Iris pigment epithelial cell (primary cell): ENCODE data around the gene SHF.
"Not testable (repeated sequence)": the region's sequence is repeated elsewhere in the genome, so short reads cannot be mapped to it uniquely, and the experiment has no call there.

ENCODE experiments used
- DNase-seq: peaks from one replicate; pipeline ENCODE4 v3.0.0-alpha.2; 2011; ENCODE audit warnings: low read depth

Gene SHF

DNA sequence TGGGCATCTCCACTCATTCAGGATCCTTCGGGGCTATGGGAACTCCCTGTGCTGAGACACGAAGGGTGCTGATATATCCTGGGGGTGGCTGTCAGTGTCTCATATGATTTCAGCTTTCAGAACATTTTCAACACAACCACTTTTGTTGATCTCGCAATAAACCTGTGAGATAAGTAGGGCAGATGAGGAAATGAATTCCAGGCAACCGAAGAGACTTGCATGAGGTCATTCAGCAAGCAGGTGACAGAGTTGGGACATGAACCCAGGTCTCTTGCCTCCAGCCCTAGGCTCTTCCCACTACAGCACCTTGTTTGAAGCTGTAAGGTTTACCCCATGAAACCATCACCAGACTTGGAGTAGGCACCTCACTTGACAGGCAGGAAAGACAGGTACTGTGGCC is 41.4 kb downstream of the SHF start:
- DNase-seq: peak; percentile 14

DNA sequence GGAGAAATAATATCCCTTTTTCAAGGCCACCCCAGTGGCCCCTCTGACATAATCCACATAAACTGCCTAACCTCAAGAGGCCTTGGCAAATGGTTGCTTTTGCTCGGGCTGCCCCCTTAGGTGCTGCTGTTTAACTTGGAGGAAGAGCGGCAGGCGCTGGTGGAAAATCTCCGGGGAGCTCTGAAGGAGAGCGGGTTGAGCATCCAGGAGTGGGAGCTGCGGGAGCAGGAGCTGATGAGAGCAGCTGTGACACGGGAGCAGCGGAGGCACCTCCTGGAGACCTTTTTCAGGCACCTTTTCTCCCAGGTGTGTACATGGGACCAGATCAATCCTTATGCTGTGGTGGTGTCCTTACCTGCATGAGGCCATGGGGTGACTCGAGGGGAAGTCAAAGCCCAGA is 43.0 kb downstream of the SHF start:
- DNase-seq: no peak

GRCh38 chr15:45143946-45144345 is 43.8 kb downstream of the SHF start:
- no peak for DNase-seq

DNA sequence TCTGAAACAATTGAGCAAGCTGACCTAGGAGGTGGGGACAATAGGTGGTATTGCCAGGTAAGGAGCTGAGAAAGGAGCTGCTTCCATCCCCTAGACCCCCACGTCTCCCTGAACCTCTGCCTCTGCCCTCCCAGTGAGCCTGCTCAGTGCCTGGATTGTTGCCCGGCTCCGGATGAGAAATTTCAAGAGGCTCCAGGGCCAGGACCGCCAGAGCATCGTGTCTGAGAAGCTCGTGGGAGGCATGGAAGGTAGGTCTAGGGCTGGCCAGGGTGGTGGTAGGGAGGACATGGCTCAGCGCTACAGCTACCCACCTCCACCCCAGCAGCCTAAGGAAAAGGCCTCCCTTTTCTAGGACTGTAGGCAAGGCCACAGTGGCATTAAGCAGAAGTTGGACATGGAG is 44.7 kb downstream of the SHF start:
- DNase-seq: no peak

DNA sequence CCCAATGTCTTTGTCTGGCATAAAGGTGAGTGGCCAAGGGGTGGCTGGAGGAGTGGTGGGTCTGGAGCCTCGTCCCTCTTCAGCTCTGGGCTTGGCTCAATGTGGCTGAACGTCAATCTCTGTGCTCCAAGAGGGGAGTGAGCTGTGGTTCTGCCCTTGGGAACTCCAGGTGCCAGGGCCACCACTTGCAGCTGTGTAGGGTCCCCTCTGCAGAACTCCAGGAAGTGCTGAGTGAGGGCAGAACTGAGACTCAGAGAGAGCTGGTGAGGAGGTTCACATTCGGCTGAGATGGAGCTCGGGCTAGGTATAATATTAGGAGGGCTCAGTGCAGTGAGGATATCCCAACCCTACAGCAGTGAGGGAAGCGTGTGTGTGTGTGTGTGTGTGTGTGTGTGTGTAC is 46.4 kb downstream of the SHF start:
- DNase-seq: no peak

GRCh38 chr15:45140557-45141250 is 47.1 kb downstream of the SHF start:
- DNase-seq: no peak

- DNase-seq: no peak
Measured at GRCh38 chr15:45139770-45140169, 48.0 kb downstream of the SHF start.

GRCh38 chr15:45138814-45139765 is 48.7 kb downstream of the SHF start:
- DNase-seq: no peak

- DNase-seq: no peak
Measured at GRCh38 chr15:45137703-45138102, 50.1 kb downstream of the SHF start.

- no peak for DNase-seq
Measured at GRCh38 chr15:45136378-45136764, 51.4 kb downstream of the SHF start.

DNA sequence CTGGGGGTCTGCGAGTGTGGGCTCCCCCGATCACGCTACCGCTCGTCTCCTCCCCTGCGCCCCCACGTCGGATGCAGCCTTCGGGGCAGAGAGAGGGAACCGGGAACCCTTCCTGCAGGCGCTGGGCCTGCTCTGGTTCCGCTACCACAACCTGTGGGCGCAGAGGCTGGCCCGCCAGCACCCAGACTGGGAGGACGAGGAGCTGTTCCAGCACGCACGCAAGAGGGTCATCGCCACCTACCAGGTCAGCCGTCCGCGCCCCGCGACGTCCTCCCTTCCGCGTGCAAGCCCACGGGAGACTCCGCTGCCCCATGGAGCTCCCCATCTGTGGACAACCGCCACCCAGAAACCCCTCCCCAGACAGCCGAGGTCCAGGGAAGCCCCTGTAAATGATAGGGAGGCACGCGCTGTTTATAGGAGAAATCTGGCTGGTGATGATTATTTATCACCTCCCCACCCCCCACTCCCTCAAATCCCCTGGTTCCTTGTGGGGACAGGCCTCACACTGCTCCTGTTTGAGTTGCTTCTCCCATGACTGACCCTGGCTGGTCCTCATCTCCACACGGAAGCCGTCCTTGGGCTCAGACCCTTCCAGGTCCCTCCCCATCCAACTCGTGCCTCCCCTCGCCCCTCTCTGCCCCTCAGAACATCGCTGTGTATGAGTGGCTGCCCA is 51.9 kb downstream of the SHF start:
- not testable (repeated sequence) for DNase-seq

- no peak for DNase-seq
Measured at GRCh38 chr15:45134682-45135604, 52.8 kb downstream of the SHF start.

GRCh38 chr15:45134046-45134445 is 53.7 kb downstream of the SHF start:
- no peak for DNase-seq

DNA sequence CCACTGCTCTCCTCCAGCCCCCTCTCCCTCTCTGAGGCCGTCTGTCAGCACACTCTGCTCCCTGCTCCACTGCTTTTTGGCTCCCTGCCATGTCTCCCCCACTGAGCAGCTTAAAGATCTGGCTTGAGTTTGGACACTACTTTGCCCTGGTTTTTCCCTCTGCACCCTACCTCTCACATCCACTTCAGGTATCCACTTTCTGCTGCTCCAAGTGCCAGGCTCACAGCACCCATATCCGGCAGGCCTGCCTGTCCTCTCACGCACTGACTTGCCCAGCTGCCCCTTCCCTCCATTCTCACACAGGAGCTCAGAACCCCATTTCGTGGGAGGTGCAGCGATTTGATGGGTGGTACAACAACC is 54.2 kb downstream of the SHF start:
- DNase-seq: no peak

DNA sequence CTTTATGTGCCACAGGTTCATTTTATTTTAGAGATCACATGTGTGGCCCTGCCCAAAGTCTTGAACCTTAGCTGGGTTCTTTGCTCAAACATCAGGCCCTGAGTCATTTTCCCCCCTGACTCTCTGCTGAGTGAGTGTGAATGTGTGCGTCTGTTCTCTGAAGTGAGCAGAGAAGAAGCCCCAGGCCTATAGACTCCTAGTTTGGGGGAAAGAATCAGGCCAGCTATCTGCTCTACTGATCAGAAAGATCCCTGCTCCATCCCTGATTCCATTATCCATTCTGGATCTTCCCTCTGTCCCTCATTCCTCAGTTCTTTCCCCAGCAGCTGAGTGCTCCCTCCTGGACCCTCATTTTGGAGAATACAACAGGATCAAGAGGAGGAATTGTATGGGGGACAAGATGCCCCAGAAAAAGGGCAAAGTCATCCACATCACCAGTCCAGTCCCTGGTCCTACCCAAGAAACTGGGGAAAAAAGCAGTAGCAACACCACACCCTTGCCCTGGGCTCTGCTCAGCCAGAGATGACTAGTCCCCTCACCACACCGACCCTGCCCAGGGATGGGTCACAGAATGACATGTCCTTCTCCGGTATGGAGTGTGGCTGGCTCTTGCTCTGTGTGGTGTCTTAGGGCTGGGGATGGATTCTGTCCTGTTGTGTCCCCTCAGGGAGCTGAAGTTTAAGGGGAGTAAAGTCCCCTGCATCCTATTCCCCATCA is 54.8 kb downstream of the SHF start:
- no peak for DNase-seq

DNA sequence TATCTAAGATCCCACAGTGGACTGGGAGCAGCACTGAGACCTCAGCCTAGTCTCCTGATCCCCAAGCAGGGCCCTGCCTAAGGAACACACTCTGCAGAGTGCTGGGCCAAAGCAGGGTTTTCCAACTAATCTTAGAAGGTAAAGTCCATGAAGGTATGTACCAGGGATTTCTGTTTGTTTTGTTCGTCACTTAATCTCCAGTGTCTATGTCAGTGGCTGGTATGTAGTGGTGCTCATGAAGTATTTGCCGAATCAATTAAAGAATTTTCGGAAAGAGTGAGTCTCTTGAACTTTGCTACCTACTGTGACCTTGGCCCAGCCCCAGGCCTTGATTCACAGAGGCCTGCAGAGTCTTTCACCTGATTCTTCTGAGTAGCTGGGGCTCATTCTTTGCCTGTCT is 56.3 kb downstream of the SHF start:
- DNase-seq: no peak

DNA sequence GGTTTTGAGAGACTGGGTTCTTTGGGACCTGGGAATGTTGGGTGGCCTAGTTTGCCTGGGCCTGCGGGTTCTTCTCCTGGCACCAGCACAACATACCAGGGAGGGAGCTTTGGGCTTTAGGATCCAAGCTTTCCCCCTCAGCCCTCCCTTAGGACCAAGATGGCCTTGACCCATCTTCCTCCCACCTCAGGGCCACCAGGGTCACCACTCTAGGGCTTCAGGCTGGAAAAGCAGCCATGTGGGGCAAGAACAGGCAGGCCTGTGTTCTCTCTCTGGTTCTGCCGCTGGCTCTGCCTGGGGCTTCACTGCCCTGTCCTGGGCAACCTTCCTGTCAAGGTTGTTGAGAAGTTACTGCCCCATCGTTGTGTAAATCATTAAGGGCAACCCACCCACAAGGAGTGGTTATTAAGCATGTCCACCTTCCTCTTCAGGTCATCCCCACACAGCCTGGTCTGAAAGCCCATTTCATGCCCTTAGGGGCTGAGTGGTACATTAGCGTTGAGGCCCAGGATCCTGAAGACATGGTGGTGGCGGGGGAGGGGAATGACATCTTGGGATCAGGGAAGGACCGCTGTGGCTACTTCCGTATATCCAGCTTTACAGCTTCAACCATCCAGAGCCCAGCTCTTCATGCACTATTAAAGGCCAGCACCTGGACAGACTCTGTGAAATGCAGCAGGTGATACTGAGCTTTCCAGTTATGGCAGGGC is 57.3 kb downstream of the SHF start:
- DNase-seq: no peak

- DNase-seq: no peak
Measured at GRCh38 chr15:45129651-45130129, 58.1 kb downstream of the SHF start, which contains the start of the genes DUOX1 and DUOXA1. DUOX1 (plus strand) TSS chr15:45129994; CDS start chr15:45131967, 1,973 bp downstream. DUOXA1 (minus strand) TSS chr15:45129879; CDS start chr15:45123014, 6,865 bp downstream.

- DNase-seq: no peak
Measured at GRCh38 chr15:45128971-45129639, 58.7 kb downstream of the SHF start.
